Measurements from ENCODE around the gene IKBKG. TPM values are rescaled to one million over a fixed set of nuclear protein-coding genes. Genes with fewer than 3 reads are reported as not detected.
A peak's percentile ranks its signal among the peaks of the same experiment; 100 is the strongest.

IKBKG gene
- total and polyA plus RNA-seq, 2 of the 8 experiments (the other 6 are each of a cell fraction or from before 2014, with no cell fraction given) = 17.5 to 18.1 TPM

- H3K9ac ChIP-seq (replicated peaks in 1 of 4; ENCODE audit: extremely low read depth in 1 of 4, low read depth in 3 of 4, low read length in 3 of 4) = no peak overlapping the region
- DNase-seq (ENCODE audit: low read depth in 1 of 2, low spot score in 2 of 2) (no peak), FAIRE-seq (no peak)
- H3K27ac ChIP-seq (ENCODE audit: low read depth, low read length) = no peak overlapping the region
- no peaks in the 10 kb centered on the region for H4K20me1 ChIP-seq (replicated peaks in 1 of 2; ENCODE audit: control insufficient read depth in 1 of 2, insufficient read depth in 2 of 2, low read length in 2 of 2)
- peak overlapping the region in 1 of 4 experiments; percentile 7; a peak in 1 of 8 replicates for H3K4me3 ChIP-seq (ENCODE audit: extremely low read depth in 1 of 4, insufficient read depth in 2 of 4, low read depth in 3 of 4, low read length in 4 of 4)
- no peaks in the 10 kb centered on the region for H3K79me1 ChIP-seq (ENCODE audit: low read depth, low read length)
- H2BK12ac ChIP-seq (ENCODE audit: low read depth, low read length) = no peak overlapping the region
- no peak overlapping the region for H2BK5ac ChIP-seq (ENCODE audit: low read depth, low read length)
- H3K4ac ChIP-seq (replicated peaks; ENCODE audit: insufficient read length, low read depth, low read length) = no peak overlapping the region
- no peak overlapping the region for H3K23ac ChIP-seq (ENCODE audit: insufficient read length)
- TF ChIP-seq RAD21 (IDR thresholded peaks at IDR 0.05 in 1 of 2, conservative IDR thresholded peaks at IDR 0.05 in 1 of 2; ENCODE audit: low read depth in 2 of 2, low read length in 2 of 2) = no peak
- TF ChIP-seq, protein P1, sequence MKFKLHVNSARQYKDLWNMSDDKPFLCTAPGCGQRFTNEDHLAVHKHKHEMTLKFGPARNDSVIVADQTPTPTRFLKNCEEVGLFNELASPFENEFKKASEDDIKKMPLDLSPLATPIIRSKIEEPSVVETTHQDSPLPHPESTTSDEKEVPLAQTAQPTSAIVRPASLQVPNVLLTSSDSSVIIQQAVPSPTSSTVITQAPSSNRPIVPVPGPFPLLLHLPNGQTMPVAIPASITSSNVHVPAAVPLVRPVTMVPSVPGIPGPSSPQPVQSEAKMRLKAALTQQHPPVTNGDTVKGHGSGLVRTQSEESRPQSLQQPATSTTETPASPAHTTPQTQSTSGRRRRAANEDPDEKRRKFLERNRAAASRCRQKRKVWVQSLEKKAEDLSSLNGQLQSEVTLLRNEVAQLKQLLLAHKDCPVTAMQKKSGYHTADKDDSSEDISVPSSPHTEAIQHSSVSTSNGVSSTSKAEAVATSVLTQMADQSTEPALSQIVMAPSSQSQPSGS (IDR thresholded peaks at IDR 0.05; ENCODE audit: low read length) = no peak
- TF ChIP-seq TEAD4 (IDR thresholded peaks at IDR 0.05; ENCODE audit: low read depth, low read length) = no peak
- no peak for TF ChIP-seq GABPA (IDR thresholded peaks at IDR 0.05; ENCODE audit: borderline replicate concordance, insufficient read depth, low read length)
- TF ChIP-seq SIN3A (conservative IDR thresholded peaks at IDR 0.05 in 1 of 2, IDR thresholded peaks at IDR 0.05 in 1 of 2; ENCODE audit: low read depth in 1 of 2, low read length in 2 of 2) = no peak
- TF ChIP-seq ZNF274 (IDR thresholded peaks at IDR 0.05; ENCODE audit: borderline replicate concordance, extremely low read depth, low read length) = no peak
- peak overlapping the region in 1 of 2 experiments; percentile 24; a peak in 2 of 4 replicates for H3K4me2 ChIP-seq (ENCODE audit: insufficient read depth in 1 of 2, low read depth in 2 of 2, low read length in 2 of 2)
- peaks cover 0 to 8% (median 0%) of the 10 kb centered on the region in 4 experiments; a peak in 3 of 7 replicates for H3K4me1 ChIP-seq (replicated peaks in 1 of 4; ENCODE audit: control insufficient read depth in 3 of 4, insufficient read depth in 4 of 4, low read length in 3 of 4)
- H2AFZ ChIP-seq (ENCODE audit: low read length) = no peak overlapping the region
- H2AK5ac ChIP-seq (ENCODE audit: low read depth, low read length) = no peak overlapping the region
- H3K56ac ChIP-seq (replicated peaks; ENCODE audit: insufficient read length, low read depth, low read length) = no peak overlapping the region
- H3K14ac ChIP-seq (ENCODE audit: insufficient read length) = no peak overlapping the region
- peak overlapping the region; percentile 64 for H2BK120ac ChIP-seq (replicated peaks; ENCODE audit: low read depth, low read length)
- H3K79me2 ChIP-seq (ENCODE audit: control insufficient read depth in 1 of 2, insufficient read depth in 2 of 2, low read length in 2 of 2) = no peaks in the 10 kb centered on the region
- CTCF ChIA-PET (ENCODE audit: partially characterized antibody) = interaction anchor here (0.9 kb wide), 1 partner anchor 8 kb away, joined by 3 read pairs; no protein-coding TSS in a partner anchor
- 86% methylated on average over 2 of the region's 2 CpGs; no CpG with 5 or more reads in 1 of the 2 experiments for WGBS, 2 experiments (ENCODE audit: extremely low coverage in 1 of 2, insufficient coverage in 1 of 2, insufficient read length in 1 of 2, insufficient replicate concordance in 2 of 2, low coverage in 1 of 2, low lambda C conversion rate in 2 of 2, missing lambda C conversion rate in 1 of 2)
- no peak overlapping the region for H2BK15ac ChIP-seq (ENCODE audit: low read length)
- no peaks in the 10 kb centered on the region for H3K36me3 ChIP-seq (ENCODE audit: control insufficient read depth in 2 of 4, insufficient read depth in 4 of 4, low read length in 3 of 4)
- no peak overlapping the region; the same call in 1 of the 2 replicates for H3K18ac ChIP-seq (ENCODE audit: extremely low read depth, low read length)
- POLR2A ChIA-PET (ENCODE audit: partially characterized antibody) = interaction anchor here (1.0 kb wide), 1 partner anchor 155 kb away, joined by 6 read pairs; the partner anchor contains the start of gene GAB3
- H3K9me3 ChIP-seq (ENCODE audit: insufficient read depth in 2 of 2, low read depth in 1 of 2, low read length in 1 of 2) = peaks cover 3 to 8% of the 10 kb centered on the region in 2 experiments
- H4K91ac ChIP-seq (replicated peaks; ENCODE audit: insufficient read length, low read length) = no peak overlapping the region
- no peak overlapping the region for H4K5ac ChIP-seq (ENCODE audit: insufficient read length, low read depth, low read length)
- H3K27me3 ChIP-seq (replicated peaks in 1 of 4; ENCODE audit: control insufficient read depth in 3 of 4, extremely low read depth in 1 of 4, insufficient read depth in 3 of 4, low read length in 3 of 4) = no peaks in the 10 kb centered on the region
- no peak overlapping the region for H4K8ac ChIP-seq (ENCODE audit: extremely low read depth, insufficient read depth, low read length)
- no peak overlapping the region for H2BK20ac ChIP-seq (ENCODE audit: low read length)
- H3K23me2 ChIP-seq (ENCODE audit: low read depth, low read length) = no peaks in the 10 kb centered on the region
These were observed 48.3 kb downstream of the IKBKG start for GRCh38 chrX:154595559-154596249.

Data from H1 (cell line).